ENCODE measurements around the gene GPRC6A. TPM values are rescaled to one million over a fixed set of nuclear protein-coding genes. Genes with fewer than 3 reads are reported as not detected.

GPRC6A gene
- total RNA-seq, 1 experiment from 2014 or later: not detected

- Histone ChIP-seq H3K36me3 (ENCODE audit: insufficient read depth, low read length, poor library complexity, severe bottlenecking) (no peaks in the 10 kb centered on the region), H3K9me3 (ENCODE audit: low read depth, low read length, poor library complexity, severe bottlenecking) (no peaks in the 10 kb centered on the region), H3K4me1 (ENCODE audit: insufficient read depth, low read length, poor library complexity, severe bottlenecking) (no peaks in the 10 kb centered on the region), H3K27me3 (replicated peaks; ENCODE audit: insufficient read depth, low read depth, low read length, poor library complexity) (peaks cover 88% of the 10 kb centered on the region), H3K27ac (ENCODE audit: low read depth, low read length, poor library complexity, severe bottlenecking) (no peak overlapping the region), H3K4me3 (ENCODE audit: low read depth, low read length, poor library complexity, severe bottlenecking) (no peak overlapping the region)
- ChIA-PET POLR2A (ENCODE audit: low non-redundant PET) (no interaction called here), CTCF (no interaction called here)
- intact Hi-C loops (cut with micrococcal nuclease; ENCODE audit: unreplicated experiment): no loop called here
- BruUV-seq (replicated peaks): no TSS peak
- DNase-seq (ENCODE audit: low spot score): no peak
- no peak for TF ChIP-seq CTCF (conservative IDR thresholded peaks at IDR 0.05; ENCODE audit: low read depth, low read length)
- no peak for TF ChIP-seq EZH2 (IDR thresholded peaks at IDR 0.05; ENCODE audit: borderline replicate concordance, low read depth, low read length, poor library complexity, severe bottlenecking)
These were observed 47.2 kb upstream of the GPRC6A start for GRCh38 chr6:116876107-116876506.

GRCh38 chr6:116872771-116873170 lies 43.9 kb upstream of the GPRC6A start:
- BruUV-seq (replicated peaks): no TSS peak
- ChIA-PET POLR2A (ENCODE audit: low non-redundant PET) (interaction anchor here (0.6 kb wide), 1 partner anchor 15 kb away, joined by 3 read pairs; no protein-coding TSS in a partner anchor), CTCF (no interaction called here)
- no peak for DNase-seq (ENCODE audit: low spot score)
- no peak for TF ChIP-seq CTCF (conservative IDR thresholded peaks at IDR 0.05; ENCODE audit: low read depth, low read length)
- TF ChIP-seq EZH2 (IDR thresholded peaks at IDR 0.05; ENCODE audit: borderline replicate concordance, low read depth, low read length, poor library complexity, severe bottlenecking): no peak
- Histone ChIP-seq H3K36me3 (ENCODE audit: insufficient read depth, low read length, poor library complexity, severe bottlenecking) (no peaks in the 10 kb centered on the region), H3K4me3 (ENCODE audit: low read depth, low read length, poor library complexity, severe bottlenecking) (no peak overlapping the region), H3K4me1 (ENCODE audit: insufficient read depth, low read length, poor library complexity, severe bottlenecking) (no peaks in the 10 kb centered on the region), H3K9me3 (ENCODE audit: low read depth, low read length, poor library complexity, severe bottlenecking) (no peaks in the 10 kb centered on the region), H3K27me3 (replicated peaks; ENCODE audit: insufficient read depth, low read depth, low read length, poor library complexity) (peaks cover 55% of the 10 kb centered on the region), H3K27ac (ENCODE audit: low read depth, low read length, poor library complexity, severe bottlenecking) (no peak overlapping the region)
- intact Hi-C loops (cut with micrococcal nuclease; ENCODE audit: unreplicated experiment): no loop called here

GRCh38 chr6:116866281-116866871 lies 37.5 kb upstream of the GPRC6A start:
- H3K4me1 ChIP-seq (ENCODE audit: insufficient read depth, low read length, poor library complexity, severe bottlenecking): no peaks in the 10 kb centered on the region
- DNase-seq (ENCODE audit: low spot score): no peak
- H3K9me3 ChIP-seq (ENCODE audit: low read depth, low read length, poor library complexity, severe bottlenecking): no peaks in the 10 kb centered on the region
- POLR2A ChIA-PET (ENCODE audit: low non-redundant PET): no interaction called here
- no peaks in the 10 kb centered on the region for H3K36me3 ChIP-seq (ENCODE audit: insufficient read depth, low read length, poor library complexity, severe bottlenecking)
- CTCF ChIA-PET: no interaction called here
- no peak overlapping the region for H3K27ac ChIP-seq (ENCODE audit: low read depth, low read length, poor library complexity, severe bottlenecking)
- TF ChIP-seq EZH2 (IDR thresholded peaks at IDR 0.05; ENCODE audit: borderline replicate concordance, low read depth, low read length, poor library complexity, severe bottlenecking) (no peak), CTCF (conservative IDR thresholded peaks at IDR 0.05; ENCODE audit: low read depth, low read length) (no peak)
- no peak overlapping the region for H3K4me3 ChIP-seq (ENCODE audit: low read depth, low read length, poor library complexity, severe bottlenecking)
- peaks cover 1% of the 10 kb centered on the region for H3K27me3 ChIP-seq (replicated peaks; ENCODE audit: insufficient read depth, low read depth, low read length, poor library complexity)
- intact Hi-C loops (cut with micrococcal nuclease; ENCODE audit: unreplicated experiment): no loop called here
- BruUV-seq (replicated peaks): no TSS peak

Measured in A673 (cell line).